Karpas-422 (cell line): ENCODE data around the gene PPP1R36. TPM values are rescaled to one million over a fixed set of nuclear protein-coding genes. Genes with fewer than 3 reads are reported as not detected.
"Not testable (repeated sequence)": the region's sequence is repeated elsewhere in the genome, so short reads cannot be mapped to it uniquely, and the experiment has no call there.

ENCODE experiments used
- DNase-seq: peaks from one replicate; pipeline ENCODE4 v3.0.0-alpha.2; 2015
- H2AFZ ChIP-seq: fragments of 200-600 bp; sonication (generic); 2 replicates; pipeline ENCODE4 v1.6.1; 2014; ENCODE audit warnings: antibody characterized with exemption, low read length, mixed read lengths
- H3K27ac ChIP-seq: fragments of 200-600 bp; sonication (generic); 2 replicates; pipeline ENCODE4 v1.5.1; 2014; ENCODE audit warnings: mild to moderate bottlenecking, low read length, moderate library complexity
- H3K27me3 ChIP-seq: fragments of 200-600 bp; sonication (generic); 2 replicates; pipeline ENCODE4 v1.6.1; 2014; ENCODE audit warnings: low read length, mixed read lengths
- H3K36me3 ChIP-seq: fragments of 200-600 bp; sonication (generic); 2 replicates; pipeline ENCODE4 v1.6.1; 2014; ENCODE audit warnings: low read length, mixed read lengths; ENCODE audit not compliant: insufficient read depth
- H3K4me1 ChIP-seq: fragments of 200-600 bp; sonication (generic); 2 replicates; pipeline ENCODE4 v1.6.1; 2014; ENCODE audit warnings: mild to moderate bottlenecking, low read length, mixed read lengths
- H3K4me2 ChIP-seq: fragments of 200-600 bp; sonication (generic); 2 replicates; pipeline ENCODE4 v1.6.1; 2014; ENCODE audit warnings: low read length, low read depth, mild to moderate bottlenecking; ENCODE audit not compliant: poor library complexity, severe bottlenecking
- H3K4me3 ChIP-seq: fragments of 200-600 bp; sonication (generic); 2 replicates; pipeline ENCODE4 v1.5.1; 2014; ENCODE audit warnings: mild to moderate bottlenecking, antibody characterized with exemption, low read length, mixed read lengths
- H3K79me2 ChIP-seq: fragments of 200-600 bp; sonication (generic); 2 replicates; pipeline ENCODE4 v1.6.1; 2014; ENCODE audit warnings: mild to moderate bottlenecking, low read length, mixed read lengths
- H3K9ac ChIP-seq: fragments of 200-600 bp; sonication (generic); 2 replicates; pipeline ENCODE4 v1.6.0; 2014; ENCODE audit warnings: low read length
- H3K9me2 ChIP-seq: fragments of 200-600 bp; sonication (generic), shearing (Covaris generic); replicated peaks from 2 replicates; pipeline ENCODE4 v1.6.0; 2014; ENCODE audit warnings: mild to moderate bottlenecking, low read length, moderate library complexity; ENCODE audit not compliant: insufficient read depth
- H3K9me3 ChIP-seq: fragments of 300-700, 200-600 bp; sonication (generic); 2 replicates; pipeline ENCODE4 v1.6.1; 2014; ENCODE audit warnings: low read length, mixed read lengths
- H4K20me1 ChIP-seq: fragments of 200-600 bp; sonication (generic); 2 replicates; pipeline ENCODE4 v1.6.1; 2014; ENCODE audit warnings: mild to moderate bottlenecking, antibody characterized with exemption, low read length, low read depth; ENCODE audit not compliant: insufficient read depth
- total RNA-seq: library from RNA; depleted of rRNA; stranded (reverse); fragments of >200 nt; shearing (Covaris generic); gene quantifications from 2 replicates; pipeline ENCODE4 v1.2.3, GENCODE V29; 2014; ENCODE audit warnings: low replicate concordance

Gene PPP1R36
- total RNA-seq, 1 experiment from 2014 or later = 1.7 TPM

- H2AFZ ChIP-seq = no peak overlapping the region
- H3K4me2 ChIP-seq = no peak overlapping the region
- no peak overlapping the region for H3K9ac ChIP-seq
Measured at GRCh38 chr14:64566651-64567122, 16.9 kb downstream of the PPP1R36 start.

DNA sequence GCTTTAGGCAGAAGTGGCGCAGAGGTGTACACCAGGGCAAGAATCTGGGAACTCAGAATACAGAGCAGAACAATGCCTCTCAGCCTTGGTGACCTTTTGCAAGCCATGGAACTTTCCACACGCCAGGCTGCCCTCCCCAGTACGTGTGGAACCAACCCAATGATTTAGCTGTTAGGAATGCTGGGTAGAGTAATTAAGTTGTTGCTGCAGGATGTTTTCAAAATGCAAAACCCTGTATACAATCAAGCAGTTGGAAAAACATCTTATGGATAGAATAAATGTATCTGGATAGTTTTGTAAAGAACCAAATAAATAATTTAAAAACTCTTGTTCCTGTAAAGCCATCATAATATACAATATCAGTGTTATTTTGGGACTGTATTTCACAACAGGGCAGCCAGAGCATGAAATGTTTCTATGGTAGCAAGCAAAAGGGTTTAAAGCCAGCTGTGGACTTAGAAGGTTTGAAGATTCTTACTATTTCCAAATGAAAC is 19.4 kb downstream of the PPP1R36 start:
- H3K9me3 ChIP-seq = no peaks in the 10 kb centered on the region
- no peaks in the 10 kb centered on the region for H3K27me3 ChIP-seq
- H3K9me2 ChIP-seq = no peaks in the 10 kb centered on the region
- no peaks in the 10 kb centered on the region for H3K4me1 ChIP-seq
- H3K4me3 ChIP-seq = no peak overlapping the region
- H3K9ac ChIP-seq = no peak overlapping the region
- H3K4me2 ChIP-seq = no peak overlapping the region
- H2AFZ ChIP-seq = no peak overlapping the region
- no peaks in the 10 kb centered on the region for H3K36me3 ChIP-seq
- no peak overlapping the region for H3K27ac ChIP-seq
- no peak for DNase-seq
- H3K79me2 ChIP-seq = no peaks in the 10 kb centered on the region
- no peaks in the 10 kb centered on the region for H4K20me1 ChIP-seq

More at GRCh38 chr14:64566651-64567122, 16.9 kb downstream of the PPP1R36 start:
- Histone ChIP-seq H3K9me3 (no peaks in the 10 kb centered on the region), H3K36me3 (no peaks in the 10 kb centered on the region), H3K27me3 (no peaks in the 10 kb centered on the region), H3K4me3 (no peak overlapping the region), H4K20me1 (no peaks in the 10 kb centered on the region), H3K27ac (no peak overlapping the region), H3K9me2 (no peaks in the 10 kb centered on the region), H3K4me1 (no peaks in the 10 kb centered on the region), H3K79me2 (no peaks in the 10 kb centered on the region)
- no peak for DNase-seq

GRCh38 chr14:64569646-64570045 is 19.9 kb downstream of the PPP1R36 start:
- H3K4me1 ChIP-seq, H3K27ac ChIP-seq, H3K4me2 ChIP-seq, H3K9me3 ChIP-seq, H3K9me2 ChIP-seq, H3K4me3 ChIP-seq, H3K79me2 ChIP-seq, H4K20me1 ChIP-seq, H3K9ac ChIP-seq, H2AFZ ChIP-seq, H3K36me3 ChIP-seq, DNase-seq, H3K27me3 ChIP-seq: not testable (repeated sequence)

DNA sequence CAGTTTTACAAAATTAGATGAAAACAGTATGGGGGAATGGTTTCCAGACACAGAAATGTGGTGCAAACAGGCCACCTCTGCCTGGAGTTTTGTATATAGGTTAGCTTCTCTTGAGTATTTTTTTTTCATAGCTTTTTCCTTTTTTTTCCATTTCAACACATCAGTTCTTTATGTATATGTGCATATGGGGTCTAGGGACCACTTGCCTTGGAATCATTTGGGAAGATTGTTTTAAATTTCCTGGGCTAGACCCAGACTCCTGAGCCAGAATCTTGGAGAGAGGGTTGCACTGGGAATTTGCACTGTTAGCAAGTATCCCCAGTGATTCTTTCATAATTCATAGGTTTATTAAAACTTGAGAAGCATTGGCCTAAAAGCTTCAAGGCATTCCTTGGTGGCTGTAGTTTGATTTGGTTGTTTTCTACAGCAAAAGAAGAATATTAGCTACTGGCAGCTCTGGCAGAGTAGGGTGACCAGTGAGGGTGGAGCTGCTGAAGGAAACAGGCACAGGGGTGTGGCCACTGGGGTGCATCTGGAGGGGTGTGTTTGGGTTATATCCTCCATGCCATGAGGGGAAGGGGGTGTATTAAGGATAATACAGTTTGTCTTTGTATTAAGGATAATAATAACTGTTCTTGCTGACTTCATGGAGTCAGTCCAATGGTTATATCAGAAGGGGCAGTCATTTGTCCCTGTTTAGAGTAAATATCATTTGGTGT is 22.8 kb downstream of the PPP1R36 start:
- no peaks in the 10 kb centered on the region for H3K36me3 ChIP-seq
- H3K9me2 ChIP-seq = no peaks in the 10 kb centered on the region
- H3K9ac ChIP-seq = no peak overlapping the region
- no peak overlapping the region for H3K27ac ChIP-seq
- no peaks in the 10 kb centered on the region for H3K79me2 ChIP-seq
- H2AFZ ChIP-seq = no peak overlapping the region
- no peaks in the 10 kb centered on the region for H4K20me1 ChIP-seq
- H3K9me3 ChIP-seq = no peaks in the 10 kb centered on the region
- no peaks in the 10 kb centered on the region for H3K4me1 ChIP-seq
- H3K27me3 ChIP-seq = no peaks in the 10 kb centered on the region
- no peak for DNase-seq
- no peak overlapping the region for H3K4me3 ChIP-seq
- no peak overlapping the region for H3K4me2 ChIP-seq

- H3K4me1 ChIP-seq = no peaks in the 10 kb centered on the region
- no peak overlapping the region for H2AFZ ChIP-seq
- H3K9me3 ChIP-seq = no peaks in the 10 kb centered on the region
- no peaks in the 10 kb centered on the region for H3K79me2 ChIP-seq
- no peaks in the 10 kb centered on the region for H3K9me2 ChIP-seq
- no peak overlapping the region for H3K27ac ChIP-seq
- H4K20me1 ChIP-seq = no peaks in the 10 kb centered on the region
- no peak overlapping the region for H3K9ac ChIP-seq
- H3K27me3 ChIP-seq = no peaks in the 10 kb centered on the region
- no peak overlapping the region for H3K4me3 ChIP-seq
- H3K4me2 ChIP-seq = no peak overlapping the region
- no peak for DNase-seq
- no peaks in the 10 kb centered on the region for H3K36me3 ChIP-seq
Measured at GRCh38 chr14:64573109-64573508, 23.3 kb downstream of the PPP1R36 start.

DNA sequence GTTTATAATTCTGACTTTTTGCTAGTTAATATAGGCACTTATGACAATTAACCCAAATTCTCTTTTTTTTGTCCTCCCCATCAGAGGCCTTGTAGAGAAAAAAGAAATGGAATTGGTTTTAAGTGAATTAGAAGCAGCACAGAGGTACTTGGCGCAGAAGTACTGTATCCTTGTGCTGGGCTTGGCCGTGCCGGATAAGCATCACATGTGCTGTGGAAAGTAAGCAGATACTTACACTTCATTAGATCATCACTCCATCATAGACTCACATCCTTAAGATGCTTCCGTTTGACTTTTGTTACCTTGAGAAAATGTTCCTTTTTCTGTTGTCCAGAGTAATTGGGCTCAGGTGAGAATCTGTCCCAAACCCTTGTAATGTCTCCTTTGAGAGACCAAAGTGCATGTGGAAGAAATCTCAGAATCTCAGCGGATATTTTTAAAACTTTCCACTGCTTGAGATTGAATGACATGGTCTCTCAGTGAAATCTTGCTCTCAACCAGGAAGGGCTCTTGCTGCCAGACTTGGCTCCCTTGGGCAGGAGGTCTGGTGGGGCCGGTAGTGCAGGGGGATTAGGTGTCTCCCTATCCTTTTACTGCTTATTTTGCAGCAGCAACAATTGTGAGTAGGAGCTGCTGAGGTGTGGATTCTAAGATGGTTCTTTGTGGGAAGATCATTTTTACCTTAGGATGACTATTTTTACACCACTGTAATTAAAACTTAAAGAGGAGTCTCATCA is 24.8 kb downstream of the PPP1R36 start:
- no peaks in the 10 kb centered on the region for H3K27me3 ChIP-seq
- DNase-seq = no peak
- H3K36me3 ChIP-seq = no peaks in the 10 kb centered on the region

DNA sequence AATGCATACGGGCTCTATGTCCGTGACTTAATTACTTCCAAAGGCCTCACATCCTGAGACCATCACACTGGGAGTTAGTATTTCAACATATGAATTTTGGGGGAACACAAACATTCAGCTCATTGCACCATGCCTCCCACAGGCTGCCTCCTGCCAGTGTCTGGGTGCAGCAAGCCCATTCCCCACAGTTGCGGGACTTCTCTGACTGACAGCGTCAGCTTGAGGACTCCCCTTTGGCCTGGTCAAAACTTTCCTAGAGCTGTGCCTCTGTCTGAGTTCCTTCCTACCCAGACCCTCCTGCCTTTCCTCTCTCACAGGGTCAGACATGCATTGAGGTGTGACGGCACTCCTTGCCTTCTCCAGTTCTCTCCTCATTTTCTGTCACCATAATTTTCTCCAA is 27.4 kb downstream of the PPP1R36 start:
- Histone ChIP-seq H3K9me2 (no peaks in the 10 kb centered on the region), H3K27me3 (no peaks in the 10 kb centered on the region), H3K27ac (no peak overlapping the region), H3K4me1 (no peaks in the 10 kb centered on the region), H3K4me2 (no peak overlapping the region), H2AFZ (no peak overlapping the region), H3K9me3 (no peaks in the 10 kb centered on the region), H3K36me3 (no peaks in the 10 kb centered on the region), H3K4me3 (no peak overlapping the region), H3K79me2 (no peaks in the 10 kb centered on the region), H4K20me1 (no peaks in the 10 kb centered on the region), H3K9ac (no peak overlapping the region)
- DNase-seq = no peak

More for the DNA sequence above, 24.8 kb downstream of the PPP1R36 start:
- Histone ChIP-seq H3K79me2 (no peaks in the 10 kb centered on the region), H3K4me2 (no peak overlapping the region), H3K9me3 (no peaks in the 10 kb centered on the region), H2AFZ (no peak overlapping the region), H3K9ac (no peak overlapping the region), H4K20me1 (no peaks in the 10 kb centered on the region), H3K4me1 (no peaks in the 10 kb centered on the region), H3K27ac (no peak overlapping the region), H3K4me3 (no peak overlapping the region), H3K9me2 (no peaks in the 10 kb centered on the region)

GRCh38 chr14:64580467-64580866 is 30.7 kb downstream of the PPP1R36 start:
- no peaks in the 10 kb centered on the region for H3K9me2 ChIP-seq
- H3K27ac ChIP-seq = no peak overlapping the region
- H4K20me1 ChIP-seq = no peaks in the 10 kb centered on the region
- H3K79me2 ChIP-seq = no peaks in the 10 kb centered on the region
- H3K4me1 ChIP-seq = no peaks in the 10 kb centered on the region
- H3K4me2 ChIP-seq = no peak overlapping the region
- H3K9me3 ChIP-seq = no peaks in the 10 kb centered on the region
- H3K36me3 ChIP-seq = no peaks in the 10 kb centered on the region
- no peak overlapping the region for H3K9ac ChIP-seq
- no peak overlapping the region for H2AFZ ChIP-seq
- no peak overlapping the region for H3K4me3 ChIP-seq
- no peaks in the 10 kb centered on the region for H3K27me3 ChIP-seq
- no peak for DNase-seq
